Retinal pigment epithelial cell (primary cell): ENCODE measurements around the gene SLC16A3.
"Not testable (repeated sequence)": the region's sequence is repeated elsewhere in the genome, so short reads cannot be mapped to it uniquely, and the experiment has no call there.

Experiments
- DNase-seq: peaks from one replicate; pipeline ENCODE4 v3.0.0-alpha.2; 2010; ENCODE audit warnings: low read depth
- H3K4me3 ChIP-seq: 2 replicates; pipeline ENCODE4 v1.5.1; 2011; ENCODE audit warnings: mild to moderate bottlenecking, low read length, control low read depth, moderate library complexity
- CTCF ChIP-seq: conservative IDR thresholded peaks from 2 replicates; pipeline ENCODE4 v1.5.1; 2011; ENCODE audit warnings: low read depth, low read length, control low read depth, inconsistent platforms

SLC16A3 gene

GRCh38 chr17:82204831-82205719 is 23.8 kb upstream of the SLC16A3 start:
- TF ChIP-seq CTCF: no peak
- peak; percentile 41 for DNase-seq
- no peak overlapping the region for H3K4me3 ChIP-seq

GRCh38 chr17:82205720-82206508 is 22.9 kb upstream of the SLC16A3 start:
- TF ChIP-seq CTCF: peak; percentile 87
- no peak overlapping the region for H3K4me3 ChIP-seq
- DNase-seq: peak; percentile 83

DNA sequence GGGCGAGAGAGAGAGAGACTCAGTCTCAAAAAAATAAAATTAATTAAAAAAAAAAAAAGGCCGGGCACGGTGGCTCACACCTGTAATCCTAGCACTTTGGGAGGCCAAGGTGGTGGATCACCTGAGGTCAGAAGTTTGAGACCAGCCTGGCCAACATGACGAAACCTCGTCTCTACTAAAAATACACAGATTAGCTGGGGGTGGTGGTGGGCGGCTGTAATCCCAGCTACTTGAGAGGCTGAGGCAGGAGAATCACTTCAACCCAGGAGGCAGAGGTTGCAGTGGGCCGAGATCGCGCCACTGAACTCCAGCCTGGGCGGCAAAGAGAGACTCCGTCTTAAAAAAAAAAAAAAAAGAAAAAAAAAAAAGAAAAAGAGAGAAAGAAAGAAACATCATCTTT is 18.2 kb upstream of the SLC16A3 start:
- not testable (repeated sequence) for DNase-seq, H3K4me3 ChIP-seq

DNA sequence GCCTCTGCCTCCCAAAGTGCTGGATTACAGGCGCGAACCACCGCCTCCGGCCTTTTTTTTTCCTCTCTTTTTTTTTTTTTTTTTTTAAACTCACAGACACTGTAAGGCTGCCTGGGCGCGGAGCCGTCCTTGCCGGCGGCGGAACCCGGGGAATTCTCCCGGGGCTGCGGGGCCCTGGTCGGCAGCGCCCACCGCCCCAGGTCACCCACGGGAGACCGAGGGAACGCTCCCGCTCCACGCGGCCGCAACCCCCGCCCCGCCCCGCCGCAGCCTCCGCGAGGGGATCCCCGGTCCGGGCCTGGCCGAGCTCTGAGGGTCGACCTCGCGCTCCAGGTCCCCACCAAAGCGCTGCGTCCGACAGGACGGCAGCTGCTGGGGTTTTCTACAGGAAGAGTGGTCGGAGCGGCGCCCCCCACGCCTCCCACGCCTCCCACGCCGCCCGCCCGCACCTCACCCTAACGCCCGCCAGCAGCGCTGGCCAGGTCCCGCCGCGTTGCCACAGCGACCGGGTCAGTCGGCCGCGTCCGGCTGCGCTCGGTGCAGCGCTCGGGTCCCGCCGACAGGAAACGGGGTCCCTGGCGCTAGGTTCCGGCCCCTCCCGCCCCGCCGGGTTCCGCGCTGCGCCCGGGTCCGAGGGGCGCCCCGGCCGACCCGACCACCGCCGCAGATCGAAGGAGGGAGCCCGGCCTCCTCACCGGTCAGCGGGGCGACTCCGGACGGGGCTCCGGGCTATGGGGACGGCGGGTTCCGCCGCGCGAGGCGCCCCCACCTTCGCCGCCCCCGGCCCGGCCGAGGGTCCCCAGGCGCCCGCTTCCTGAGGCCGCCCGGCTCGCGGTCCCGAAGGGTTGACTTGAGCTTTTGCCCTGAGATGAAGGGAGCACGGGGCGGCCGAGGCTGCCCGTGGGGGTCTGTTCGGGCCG is 16.3 kb upstream of the SLC16A3 start, which contains the start of gene CCDC57:
TSS of gene CCDC57 (minus strand) at position 512 of the 920 bp plus-strand sequence. CDS start 10,898 bp downstream, outside the sequence.
- H3K4me3 ChIP-seq: peak within 1 kb of the TSS; percentile 61
- DNase-seq: no peak

DNA sequence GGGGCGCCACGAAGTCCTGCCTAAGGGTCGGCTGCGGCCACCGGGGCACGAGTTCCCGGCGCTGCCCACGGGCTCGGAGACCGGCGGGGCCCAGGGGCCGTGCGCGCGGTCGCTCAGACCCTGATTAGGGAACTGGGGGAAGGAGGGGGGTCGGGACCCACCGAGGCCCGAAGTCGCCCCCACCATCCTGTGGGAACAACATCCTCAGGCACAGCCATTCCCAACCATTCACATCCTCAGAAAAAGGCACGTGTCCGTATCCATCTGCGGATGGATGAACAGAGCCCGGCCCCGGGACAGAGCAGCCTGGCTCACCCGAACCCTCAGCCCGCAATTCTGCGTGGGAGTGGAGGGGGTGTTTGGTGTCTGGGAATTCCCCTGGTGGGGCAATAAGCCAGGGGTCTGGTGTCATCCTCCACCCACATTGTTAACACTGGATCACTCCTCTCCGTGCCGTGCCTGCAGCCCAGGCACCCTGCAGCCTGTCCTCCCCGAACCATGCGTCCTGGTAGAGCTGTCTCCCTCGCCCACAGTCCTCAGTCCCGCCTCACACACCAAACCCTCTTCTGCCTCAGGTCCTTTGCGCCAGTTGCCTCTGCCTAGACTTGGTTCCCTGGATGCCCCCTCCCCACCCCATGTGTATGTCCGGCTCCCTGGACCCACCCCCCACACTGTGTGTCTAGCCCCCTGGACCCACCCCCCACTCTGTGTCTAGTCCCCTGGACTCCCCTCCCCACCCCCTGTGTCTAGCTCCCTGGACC is 15.4 kb upstream of the SLC16A3 start:
- TF ChIP-seq CTCF: no peak
- H3K4me3 ChIP-seq: peak overlapping the region; percentile 61
- DNase-seq: no peak

More for the DNA sequence above, 16.3 kb upstream of the SLC16A3 start, which contains the start of gene CCDC57:
- TF ChIP-seq CTCF: no peak

DNA sequence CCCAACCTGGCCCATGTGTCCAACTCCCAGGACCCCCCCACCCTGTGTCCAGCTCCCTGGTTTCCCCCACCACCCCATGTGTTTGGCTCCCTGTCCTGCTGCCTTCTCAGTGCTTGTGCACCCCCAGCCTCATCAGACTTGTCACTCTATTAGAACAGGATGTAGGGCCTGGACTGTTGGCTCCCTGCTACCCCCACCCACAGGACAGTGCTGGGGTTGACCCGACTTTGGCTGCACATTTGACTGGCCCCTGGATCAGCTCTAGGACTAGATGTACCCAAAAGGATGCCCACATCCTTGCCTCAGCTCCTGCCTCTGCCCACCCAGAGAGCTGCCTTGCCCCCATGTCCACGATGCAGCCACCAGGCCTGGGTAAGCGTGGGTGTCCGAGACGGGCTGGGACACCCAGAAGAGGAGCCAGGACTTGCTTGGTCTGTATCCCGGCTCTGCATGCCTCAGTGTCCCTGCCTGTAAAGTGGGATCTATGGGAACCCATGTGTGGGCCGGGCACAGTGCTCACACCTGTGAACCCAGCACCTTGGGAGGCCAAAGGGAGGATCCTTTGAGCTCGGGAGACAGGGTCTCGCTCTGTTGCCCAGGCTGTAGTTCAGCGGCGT is 14.7 kb upstream of the SLC16A3 start:
- TF ChIP-seq CTCF: no peak
- no peak for DNase-seq
- no peak overlapping the region for H3K4me3 ChIP-seq
